Aorta (tissue), 5 donors: ENCODE data around the gene UBE2D4. TPM values are rescaled to one million over a fixed set of nuclear protein-coding genes. Genes with fewer than 3 reads are reported as not detected.

Source experiments
- ATAC-seq: fragments of 200-7000 bp; cut with Tn5 transposase; one replicate; pipeline ENCODE4 v1.9.1; 2022; ENCODE audit warnings: moderate library complexity; ENCODE audit not compliant: low FRiP score
- DNase-seq, 2 donors: peaks; one replicate each; pipeline ENCODE4 v3.0.0-alpha.2; 2020
- H3K27ac ChIP-seq, 2 donors: one replicate each; pipeline ENCODE4 v1.5.1; 2013; ENCODE audit warnings: low read length in 2 of 2, mild to moderate bottlenecking in 2 of 2, moderate library complexity in 2 of 2, control low read depth in 1 of 2, inconsistent platforms in 1 of 2, low read depth in 1 of 2
- H3K27me3 ChIP-seq, 2 donors: one replicate each; pipeline ENCODE4 v1.6.1; 2013; ENCODE audit warnings: control low read depth in 1 of 2, low read length in 1 of 2, mild to moderate bottlenecking in 1 of 2, moderate library complexity in 1 of 2; ENCODE audit not compliant: insufficient read depth in 2 of 2, control insufficient read depth in 1 of 2
- H3K36me3 ChIP-seq, 2 donors: one replicate each; pipeline ENCODE4 v1.6.1; 2013; ENCODE audit warnings: control low read depth in 1 of 2, low read length in 1 of 2, mild to moderate bottlenecking in 1 of 2; ENCODE audit not compliant: insufficient read depth in 2 of 2, control insufficient read depth in 1 of 2
- H3K4me1 ChIP-seq, 2 donors: one replicate each; pipeline ENCODE4 v1.6.1; 2013; ENCODE audit warnings: low read length in 2 of 2, control low read depth in 1 of 2, mild to moderate bottlenecking in 1 of 2, moderate library complexity in 1 of 2; ENCODE audit not compliant: insufficient read depth in 2 of 2, control insufficient read depth in 1 of 2
- H3K4me3 ChIP-seq, 2 donors: one replicate each; pipeline ENCODE4 v1.5.1; 2013; ENCODE audit warnings: low read length in 2 of 2, control low read depth in 1 of 2, mild to moderate bottlenecking in 1 of 2
- H3K9me3 ChIP-seq: one replicate; pipeline ENCODE4 v1.6.1; 2013; ENCODE audit warnings: mild to moderate bottlenecking, low read length; ENCODE audit not compliant: control insufficient read depth
- WGBS, 2 donors: extraction: QIAGEN DNeasy Blood & Tissue Kit; methylation state at CpG; one replicate each; pipeline ENCODE4 v1.1.7; 2013; 5-methylcytosine and 5-hydroxymethylcytosine counted together
- intact Hi-C, 2 donors: fragments of 100-400 bp; cut with DNase I; formaldehyde crosslinking; loops; one replicate each; pipeline versions ENCODE4 v1.14.2 to v1.15.0; 2022
- polyA plus RNA-seq, 2 donors: library from polyadenylated mRNA; stranded (reverse); fragments of 200-250 nt; gene quantifications; one replicate each; pipeline ENCODE4 v1.2.3, GENCODE V29; 2013
- total RNA-seq, 2 donors: library from RNA; stranded (reverse); fragmentation: NEBNext Ultra II Directional; extraction: Animal tissue kit (Norgen Biotek cat#: 25700); gene quantifications; one replicate each; pipeline ENCODE4 v1.2.1, GENCODE V29; 2021
- donor health status: healthy with polysubstance abuse.
- donor health status: Bipolar disorder and iron deficiency.
- donor health status: DM: no; HTN: no; CAD: no.
- donor health status: DM: no; HTN: no; CAD: no.
- donor health status: DM: yes; HTN: yes; CAD: no.

The UBE2D4 gene
- total and polyA plus RNA-seq, 4 donors = 20.0 to 40.1 (median 21.7) TPM

- ATAC-seq (no peak), DNase-seq (no peak)
- H3K27ac ChIP-seq = no peak overlapping the region
- no peaks in the 10 kb centered on the region for H3K27me3 ChIP-seq
- H3K4me3 ChIP-seq = no peak overlapping the region
- H3K4me1 ChIP-seq = no peaks in the 10 kb centered on the region
- H3K9me3 ChIP-seq = no peaks in the 10 kb centered on the region
- intact Hi-C loops = loop anchor here in 1 of 2 donors (5.0 kb wide), 1 partner anchor 57 kb away; no protein-coding TSS in a partner anchor
- H3K36me3 ChIP-seq = no peaks in the 10 kb centered on the region
- WGBS, 2 donors = 95% methylated on average over 5 of the region's 5 CpGs
Measured at GRCh38 chr7:43929529-43930457, 3.6 kb downstream of the UBE2D4 start.

GRCh38 chr7:43931346-43931745 is 5.1 kb downstream of the UBE2D4 start:
- DNase-seq = no peak
- Histone ChIP-seq H3K27me3 (no peaks in the 10 kb centered on the region), H3K36me3 (no peaks in the 10 kb centered on the region), H3K27ac (no peak overlapping the region), H3K9me3 (no peaks in the 10 kb centered on the region), H3K4me1 (no peaks in the 10 kb centered on the region), H3K4me3 (no peak overlapping the region)
- no peak for ATAC-seq
- 87 to 90% methylated on average over 7 of the region's 7 CpGs for WGBS, 2 donors
- intact Hi-C loops = no loop called here

GRCh38 chr7:43933902-43934560 is 7.8 kb downstream of the UBE2D4 start:
- intact Hi-C loops = no loop called here
- Histone ChIP-seq H3K4me3 (no peak overlapping the region), H3K27ac (no peak overlapping the region), H3K9me3 (no peaks in the 10 kb centered on the region), H3K4me1 (no peaks in the 10 kb centered on the region), H3K27me3 (no peaks in the 10 kb centered on the region), H3K36me3 (no peaks in the 10 kb centered on the region)
- 93 to 95% methylated on average over 3 of the region's 3 CpGs for WGBS, 2 donors
- no peak for ATAC-seq
- no peak for DNase-seq

- no peaks in the 10 kb centered on the region for H3K36me3 ChIP-seq
- H3K4me1 ChIP-seq = no peaks in the 10 kb centered on the region
- ATAC-seq (no peak), DNase-seq (no peak)
- no peaks in the 10 kb centered on the region for H3K9me3 ChIP-seq
- 63 to 66% methylated on average over 3 of the region's 3 CpGs for WGBS, 2 donors
- intact Hi-C loops = no loop called here
- H3K4me3 ChIP-seq = no peak overlapping the region
- H3K27ac ChIP-seq = no peak overlapping the region
- H3K27me3 ChIP-seq = no peaks in the 10 kb centered on the region
Measured at GRCh38 chr7:43937444-43937843, 11.2 kb downstream of the UBE2D4 start.

DNA sequence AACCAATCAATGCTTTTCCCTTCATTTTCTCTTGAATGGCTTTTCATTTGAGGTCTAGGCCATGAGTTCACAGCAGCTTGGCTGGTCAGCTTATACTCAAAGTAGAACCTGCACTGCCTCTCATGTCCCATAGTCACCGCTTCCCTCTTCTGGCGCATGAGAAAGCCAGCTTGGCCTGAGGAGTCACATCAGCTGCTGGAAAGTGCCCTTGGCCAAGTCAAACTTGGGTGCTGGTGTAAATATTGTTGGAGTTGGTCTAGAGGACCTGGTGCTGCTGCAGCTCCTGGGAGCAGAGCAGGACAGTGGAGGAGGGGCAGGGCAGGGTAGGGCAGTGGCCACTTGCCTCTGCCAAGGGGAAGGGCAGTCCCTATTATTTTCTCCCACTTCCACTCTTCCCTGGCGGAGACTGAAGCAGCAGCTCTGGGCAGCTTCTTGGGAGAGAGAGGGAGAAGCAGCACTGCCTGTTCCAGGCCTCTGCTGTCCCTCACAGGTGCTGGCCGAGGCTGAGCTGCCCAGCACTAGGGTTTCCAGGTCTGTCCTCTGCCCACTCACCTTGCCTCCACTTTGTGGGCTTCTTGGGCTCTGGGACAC is 12.8 kb downstream of the UBE2D4 start:
- H3K4me3 ChIP-seq = no peak overlapping the region
- ATAC-seq (no peak), DNase-seq (no peak)
- H3K27ac ChIP-seq = no peak overlapping the region
- 64 to 76% methylated on average over 4 of the region's 4 CpGs for WGBS, 2 donors
- H3K4me1 ChIP-seq = no peaks in the 10 kb centered on the region
- no peaks in the 10 kb centered on the region for H3K27me3 ChIP-seq
- H3K36me3 ChIP-seq = no peaks in the 10 kb centered on the region
- no peaks in the 10 kb centered on the region for H3K9me3 ChIP-seq
- intact Hi-C loops = no loop called here

- H3K4me1 ChIP-seq = no peaks in the 10 kb centered on the region
- H3K9me3 ChIP-seq = no peaks in the 10 kb centered on the region
- no peaks in the 10 kb centered on the region for H3K27me3 ChIP-seq
- H3K4me3 ChIP-seq = no peak overlapping the region
- no peak overlapping the region for H3K27ac ChIP-seq
- intact Hi-C loops = no loop called here
- no peak for DNase-seq
- H3K36me3 ChIP-seq = no peaks in the 10 kb centered on the region
- WGBS, 2 donors = 53 to 62% methylated on average over 3 of the region's 3 CpGs
- no peak for ATAC-seq
Measured at GRCh38 chr7:43942250-43942649, 16.0 kb downstream of the UBE2D4 start.

- DNase-seq = no peak
Measured at GRCh38 chr7:43942997-43943396, 16.8 kb downstream of the UBE2D4 start.

DNA sequence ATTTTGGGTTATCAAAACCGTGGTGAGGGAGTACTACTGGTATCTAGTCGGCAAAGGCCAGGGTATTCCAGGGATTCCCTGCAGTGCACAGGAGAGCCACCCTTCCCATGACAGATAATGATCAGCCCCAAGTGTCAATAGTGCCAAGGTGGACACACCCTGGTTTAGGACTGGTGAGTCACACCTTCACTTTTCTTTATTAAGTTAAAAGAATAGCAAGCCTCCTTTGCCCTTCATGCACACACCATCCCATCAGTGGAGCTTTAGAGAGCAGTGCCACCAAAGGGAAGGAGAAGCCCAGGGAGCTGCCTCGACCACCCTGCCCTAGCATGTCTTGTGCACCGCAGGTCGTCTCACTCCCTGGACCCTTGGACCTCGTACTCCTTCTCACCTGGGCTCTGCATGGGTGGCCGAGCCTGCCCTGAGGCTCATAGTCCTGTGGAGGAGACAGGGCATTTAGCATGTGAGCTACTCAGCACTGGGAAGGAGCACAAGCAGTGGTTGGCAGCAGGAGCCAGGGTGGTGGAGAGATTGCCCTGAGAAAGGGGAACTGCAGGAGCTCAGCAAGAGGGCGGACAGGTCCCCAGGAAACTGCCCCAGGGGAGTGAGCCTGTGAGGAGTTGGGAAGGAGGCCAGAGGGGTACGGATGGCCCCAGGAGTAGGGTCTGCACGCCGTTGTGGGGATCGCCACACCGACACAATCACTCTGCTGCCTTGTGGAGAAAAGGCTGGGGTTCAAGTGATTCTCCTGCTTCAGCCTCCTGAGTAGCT is 17.4 kb downstream of the UBE2D4 start:
- ATAC-seq = no peak
- H3K36me3 ChIP-seq = peaks cover 0 to 1% of the 10 kb centered on the region in 2 donors
- H3K27me3 ChIP-seq = no peaks in the 10 kb centered on the region
- 84 to 85% methylated on average over 13 of the region's 13 CpGs for WGBS, 2 donors
- H3K27ac ChIP-seq = no peak overlapping the region
- H3K4me3 ChIP-seq = no peak overlapping the region
- no peak for DNase-seq
- no peaks in the 10 kb centered on the region for H3K9me3 ChIP-seq
- intact Hi-C loops = no loop called here
- no peaks in the 10 kb centered on the region for H3K4me1 ChIP-seq

More at GRCh38 chr7:43942997-43943396, 16.8 kb downstream of the UBE2D4 start:
- no peaks in the 10 kb centered on the region for H3K4me1 ChIP-seq
- no peaks in the 10 kb centered on the region for H3K27me3 ChIP-seq
- H3K36me3 ChIP-seq = no peaks in the 10 kb centered on the region
- H3K9me3 ChIP-seq = no peaks in the 10 kb centered on the region
- intact Hi-C loops = no loop called here
- no peak for ATAC-seq
- 73 to 80% methylated on average over 3 of the region's 3 CpGs for WGBS, 2 donors
- H3K4me3 ChIP-seq = no peak overlapping the region
- H3K27ac ChIP-seq = no peak overlapping the region
